Measurements from ENCODE around the gene SP8.

The SP8 gene

DNA sequence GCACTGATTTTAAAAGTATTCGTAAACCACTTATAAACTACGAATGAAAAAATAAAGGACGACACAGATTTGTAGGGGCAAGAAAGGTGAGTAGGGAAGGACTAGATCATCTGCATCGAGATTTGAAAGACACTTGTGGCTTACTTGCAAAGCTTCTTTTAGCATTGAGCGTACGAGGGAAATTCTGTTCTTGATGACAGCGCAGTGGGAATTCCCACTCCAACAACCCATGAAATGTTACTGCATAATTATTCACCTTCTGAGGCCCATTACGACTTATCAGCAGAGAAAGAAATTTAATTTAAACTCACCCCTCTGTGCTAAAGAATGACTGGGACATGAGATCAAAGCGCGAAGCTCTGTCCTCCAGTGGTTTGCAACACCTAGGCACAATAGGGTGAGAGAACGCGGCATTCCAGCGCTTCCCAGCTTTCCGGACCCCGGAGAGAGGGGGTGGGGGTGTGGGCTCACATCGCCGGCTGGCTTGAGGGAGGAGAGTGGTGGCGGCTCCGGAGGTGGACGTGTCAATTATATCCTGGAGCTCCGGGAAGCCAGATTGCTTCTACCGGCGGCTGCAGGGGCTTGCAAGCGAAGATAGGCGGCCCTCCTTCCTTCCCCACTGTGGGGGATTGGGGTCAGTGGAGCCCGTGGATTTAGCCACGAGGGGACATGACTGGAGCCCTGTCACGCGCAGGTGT is 10.3 kb downstream of the SP8 start:
- Mint-ChIP-seq H3K4me1 (peaks cover 54% of the 10 kb centered on the region), H3K27me3 (ENCODE audit: low read depth, poor library complexity) (peaks cover 63% of the 10 kb centered on the region), H3K9me3 (no peaks in the 10 kb centered on the region), H3K36me3 (ENCODE audit: low read depth) (no peaks in the 10 kb centered on the region), H3K27ac (no peak overlapping the region), H3K4me3 (peak overlapping the region; percentile 84)
- TF ChIP-seq, protein P1, sequence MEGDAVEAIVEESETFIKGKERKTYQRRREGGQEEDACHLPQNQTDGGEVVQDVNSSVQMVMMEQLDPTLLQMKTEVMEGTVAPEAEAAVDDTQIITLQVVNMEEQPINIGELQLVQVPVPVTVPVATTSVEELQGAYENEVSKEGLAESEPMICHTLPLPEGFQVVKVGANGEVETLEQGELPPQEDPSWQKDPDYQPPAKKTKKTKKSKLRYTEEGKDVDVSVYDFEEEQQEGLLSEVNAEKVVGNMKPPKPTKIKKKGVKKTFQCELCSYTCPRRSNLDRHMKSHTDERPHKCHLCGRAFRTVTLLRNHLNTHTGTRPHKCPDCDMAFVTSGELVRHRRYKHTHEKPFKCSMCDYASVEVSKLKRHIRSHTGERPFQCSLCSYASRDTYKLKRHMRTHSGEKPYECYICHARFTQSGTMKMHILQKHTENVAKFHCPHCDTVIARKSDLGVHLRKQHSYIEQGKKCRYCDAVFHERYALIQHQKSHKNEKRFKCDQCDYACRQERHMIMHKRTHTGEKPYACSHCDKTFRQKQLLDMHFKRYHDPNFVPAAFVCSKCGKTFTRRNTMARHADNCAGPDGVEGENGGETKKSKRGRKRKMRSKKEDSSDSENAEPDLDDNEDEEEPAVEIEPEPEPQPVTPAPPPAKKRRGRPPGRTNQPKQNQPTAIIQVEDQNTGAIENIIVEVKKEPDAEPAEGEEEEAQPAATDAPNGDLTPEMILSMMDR (IDR thresholded peaks at IDR 0.05): no peak
- peak; percentile 51 for DNase-seq

DNA sequence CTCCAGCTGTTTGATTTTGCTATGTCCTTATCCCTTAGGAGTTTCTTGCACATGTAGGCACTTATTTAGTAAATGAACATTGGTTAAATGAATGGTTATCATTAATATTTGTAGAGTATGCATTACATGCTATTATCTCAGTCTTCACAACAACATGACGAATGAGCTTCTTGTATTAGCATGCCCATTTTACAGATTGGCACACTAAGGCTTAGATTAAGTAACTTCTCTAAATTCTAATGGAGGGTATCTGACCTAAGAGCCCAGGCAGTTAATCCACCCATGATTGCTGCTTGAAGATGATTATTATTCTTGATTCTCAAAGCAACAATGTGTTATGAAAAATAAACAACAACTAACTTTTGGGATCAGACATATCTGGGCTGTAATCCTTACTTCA is 32.7 kb downstream of the SP8 start:
- Mint-ChIP-seq H3K9me3 (no peaks in the 10 kb centered on the region), H3K36me3 (ENCODE audit: low read depth) (no peaks in the 10 kb centered on the region), H3K4me3 (no peak overlapping the region), H3K4me1 (peaks cover 8% of the 10 kb centered on the region), H3K27ac (no peak overlapping the region), H3K27me3 (ENCODE audit: low read depth, poor library complexity) (no peaks in the 10 kb centered on the region)
- TF ChIP-seq, protein P1 (IDR thresholded peaks at IDR 0.05): no peak
- DNase-seq: no peak

DNA sequence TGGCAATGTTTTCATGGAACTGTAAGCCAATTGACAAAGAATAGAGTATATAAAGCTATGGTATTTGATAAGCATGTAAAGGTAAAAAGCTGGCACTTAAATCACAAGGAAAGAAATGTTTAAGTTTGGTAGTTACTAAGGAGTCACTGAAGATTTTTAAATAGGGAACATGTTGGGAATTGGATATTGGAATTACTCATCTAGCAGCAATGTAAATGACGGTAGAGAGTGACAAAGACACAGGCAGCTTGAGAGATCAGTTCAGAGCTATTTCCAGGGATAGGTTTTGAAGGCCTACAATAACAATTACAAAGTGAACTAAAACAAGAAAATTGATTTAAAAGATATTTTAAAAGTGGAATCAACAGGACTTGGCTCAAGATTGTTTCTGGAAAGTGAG is 36.8 kb downstream of the SP8 start:
- Mint-ChIP-seq H3K9me3 (no peaks in the 10 kb centered on the region), H3K27ac (no peak overlapping the region), H3K27me3 (ENCODE audit: low read depth, poor library complexity) (no peaks in the 10 kb centered on the region), H3K36me3 (ENCODE audit: low read depth) (no peaks in the 10 kb centered on the region), H3K4me1 (peaks cover 25% of the 10 kb centered on the region), H3K4me3 (no peak overlapping the region)
- TF ChIP-seq, protein P1 (IDR thresholded peaks at IDR 0.05): no peak
- no peak for DNase-seq

DNA sequence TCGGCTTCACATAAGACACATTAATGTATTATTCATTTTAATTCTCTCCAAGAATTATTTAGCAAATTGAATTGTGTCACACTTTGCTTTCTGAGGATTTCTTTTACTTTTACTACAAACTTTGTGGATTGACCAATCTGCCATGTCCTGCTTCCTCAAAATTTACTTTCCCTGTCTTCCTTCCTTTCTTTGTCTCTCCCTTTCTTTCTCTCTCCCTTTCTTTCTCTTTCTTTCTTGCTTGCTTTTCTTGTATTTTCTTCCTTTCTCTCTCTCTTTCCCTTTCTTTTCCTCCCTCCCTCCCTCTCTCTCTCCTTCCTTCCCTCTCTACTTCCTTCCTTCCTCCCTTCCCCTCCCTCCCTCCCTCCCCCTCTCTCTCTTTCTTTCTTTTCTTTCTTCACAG is 37.8 kb downstream of the SP8 start:
- Mint-ChIP-seq H3K4me1 (peaks cover 27% of the 10 kb centered on the region), H3K36me3 (ENCODE audit: low read depth) (no peaks in the 10 kb centered on the region), H3K27ac (peak overlapping the region; percentile 30), H3K27me3 (ENCODE audit: low read depth, poor library complexity) (no peaks in the 10 kb centered on the region), H3K9me3 (no peaks in the 10 kb centered on the region), H3K4me3 (no peak overlapping the region)
- TF ChIP-seq, protein P1 (IDR thresholded peaks at IDR 0.05): no peak
- no peak for DNase-seq

DNA sequence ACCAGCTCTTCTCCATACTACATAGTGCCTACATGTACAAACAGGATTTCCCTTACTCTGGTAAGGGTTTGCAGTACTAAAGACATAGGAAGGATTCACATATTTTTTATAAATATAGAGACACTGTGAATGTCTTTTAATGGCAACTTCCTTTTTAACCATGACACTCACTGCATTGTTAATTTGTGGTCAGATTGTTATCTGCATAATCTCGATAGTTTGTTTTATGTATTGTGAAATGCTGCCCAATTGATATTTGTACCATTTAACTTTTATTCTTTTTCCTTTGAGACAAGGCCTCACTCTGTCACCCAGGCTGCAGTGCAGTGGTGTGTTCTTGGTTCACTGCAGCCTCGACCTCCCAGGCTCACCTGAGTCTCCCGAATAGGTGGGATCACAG is 39.7 kb downstream of the SP8 start:
- no peak for DNase-seq
- TF ChIP-seq, protein P1 (IDR thresholded peaks at IDR 0.05): no peak
- H3K4me3 Mint-ChIP-seq: no peak overlapping the region
- no peak overlapping the region for H3K27ac Mint-ChIP-seq
- H3K36me3 Mint-ChIP-seq (ENCODE audit: low read depth): no peaks in the 10 kb centered on the region
- peaks cover 19% of the 10 kb centered on the region for H3K4me1 Mint-ChIP-seq
- H3K9me3 Mint-ChIP-seq: no peaks in the 10 kb centered on the region
- H3K27me3 Mint-ChIP-seq (ENCODE audit: low read depth, poor library complexity): peaks cover 4% of the 10 kb centered on the region

DNA sequence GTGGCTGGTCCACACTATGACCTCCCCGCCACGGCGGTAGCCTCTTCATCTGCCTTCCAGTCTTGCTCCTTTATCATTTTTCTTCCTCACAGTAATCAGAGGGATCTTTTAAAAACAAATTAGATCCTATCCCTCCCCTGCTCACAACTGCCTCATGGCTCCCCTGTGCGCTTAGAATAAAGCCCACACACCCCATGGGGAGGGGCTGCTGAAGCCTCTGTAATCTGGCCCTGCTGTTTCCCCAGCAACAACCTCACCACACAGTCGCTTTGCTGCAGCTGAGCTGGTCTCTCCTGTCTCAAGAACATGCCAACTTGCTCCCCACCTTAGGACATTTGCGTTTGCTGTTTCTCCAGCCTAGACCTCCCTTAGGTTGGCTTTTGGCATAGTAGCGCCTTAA is 41.0 kb downstream of the SP8 start:
- peak; percentile 3 for DNase-seq
- Mint-ChIP-seq H3K36me3 (ENCODE audit: low read depth) (no peaks in the 10 kb centered on the region), H3K27me3 (ENCODE audit: low read depth, poor library complexity) (peaks cover 4% of the 10 kb centered on the region), H3K4me1 (peaks cover 19% of the 10 kb centered on the region), H3K27ac (no peak overlapping the region), H3K4me3 (no peak overlapping the region), H3K9me3 (no peaks in the 10 kb centered on the region)
- TF ChIP-seq, protein P1 (IDR thresholded peaks at IDR 0.05): no peak

Data from nephron progenitor cell (in vitro differentiated cells).